HL-60 (cell line): ENCODE results near the gene PDK3.

ENCODE experiments used
- DNase-seq, 2 experiments: peaks; one replicate each; pipeline ENCODE4 v3.0.0-alpha.2; 2010 to 2020; ENCODE audit warnings: low read depth in 1 of 2, low spot score in 1 of 2
- H3K27ac ChIP-seq: fragments of 250-450 bp; sonication (Bioruptor Pico); replicated peaks from 2 replicates; pipeline ENCODE4 v1.5.1; 2020; ENCODE audit warnings: mild to moderate bottlenecking, moderate library complexity
- H3K27me3 ChIP-seq: fragments of 250-450 bp; sonication (Bioruptor Pico); 2 replicates; pipeline ENCODE4 v1.5.1; 2021; ENCODE audit warnings: mild to moderate bottlenecking, moderate library complexity; ENCODE audit not compliant: insufficient read depth, poor library complexity, severe bottlenecking
- H3K4me3 ChIP-seq: replicated peaks from 2 replicates; pipeline ENCODE4 v1.5.1; 2011; ENCODE audit warnings: mild to moderate bottlenecking, control low read depth, low read length; ENCODE audit not compliant: insufficient read depth
- GABPA ChIP-seq: IDR thresholded peaks from 2 replicates; pipeline ENCODE4 v1.6.1; 2012; ENCODE audit warnings: low read depth
- POLR2AphosphoS5 ChIP-seq: IDR thresholded peaks from 2 replicates; pipeline ENCODE4 v1.6.1; 2012; ENCODE audit warnings: low read depth
- SPI1 ChIP-seq: IDR thresholded peaks from 2 replicates; pipeline ENCODE4 v1.6.1; 2012; ENCODE audit warnings: low read depth, mild to moderate bottlenecking, borderline replicate concordance
- TF ChIP-seq, protein P1 (sequence below): IDR thresholded peaks from 2 replicates; pipeline ENCODE4 v1.6.1; 2012; ENCODE audit warnings: low read depth; ENCODE audit not compliant: insufficient replicate concordance
- TF ChIP-seq, protein P2 (sequence below): IDR thresholded peaks from one replicate; pipeline ENCODE4 v1.5.1; 2011; ENCODE audit warnings: low read length, control low read depth, inconsistent platforms; ENCODE audit not compliant: insufficient read depth

PDK3 gene

DNA sequence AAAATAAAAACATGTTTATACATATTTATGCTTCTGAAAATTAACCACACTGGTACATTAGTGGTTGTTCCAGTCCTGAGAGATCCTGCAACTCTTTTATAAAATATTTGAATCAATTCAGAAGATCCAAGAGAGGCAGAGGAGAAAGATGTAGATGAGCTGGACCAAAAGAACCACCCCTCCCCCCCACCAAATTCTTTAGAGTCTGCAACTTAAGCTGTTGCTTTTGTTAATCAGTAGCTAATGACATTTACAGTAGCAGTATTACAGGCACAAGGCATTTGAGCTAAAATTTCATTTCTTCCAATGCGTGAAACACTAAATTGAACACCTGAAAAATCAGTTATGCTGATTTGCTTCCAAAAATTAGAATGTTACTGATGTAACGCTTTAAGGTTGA, 61.5 kb downstream of the PDK3 start:
- Histone ChIP-seq H3K27ac (no peak overlapping the region), H3K27me3 (no peaks in the 10 kb centered on the region), H3K4me3 (no peak overlapping the region)
- DNase-seq, result no peak
- TF ChIP-seq POLR2AphosphoS5, result no peak
- TF ChIP-seq GABPA, result no peak
- no peak for TF ChIP-seq SPI1
- TF ChIP-seq, protein P1, sequence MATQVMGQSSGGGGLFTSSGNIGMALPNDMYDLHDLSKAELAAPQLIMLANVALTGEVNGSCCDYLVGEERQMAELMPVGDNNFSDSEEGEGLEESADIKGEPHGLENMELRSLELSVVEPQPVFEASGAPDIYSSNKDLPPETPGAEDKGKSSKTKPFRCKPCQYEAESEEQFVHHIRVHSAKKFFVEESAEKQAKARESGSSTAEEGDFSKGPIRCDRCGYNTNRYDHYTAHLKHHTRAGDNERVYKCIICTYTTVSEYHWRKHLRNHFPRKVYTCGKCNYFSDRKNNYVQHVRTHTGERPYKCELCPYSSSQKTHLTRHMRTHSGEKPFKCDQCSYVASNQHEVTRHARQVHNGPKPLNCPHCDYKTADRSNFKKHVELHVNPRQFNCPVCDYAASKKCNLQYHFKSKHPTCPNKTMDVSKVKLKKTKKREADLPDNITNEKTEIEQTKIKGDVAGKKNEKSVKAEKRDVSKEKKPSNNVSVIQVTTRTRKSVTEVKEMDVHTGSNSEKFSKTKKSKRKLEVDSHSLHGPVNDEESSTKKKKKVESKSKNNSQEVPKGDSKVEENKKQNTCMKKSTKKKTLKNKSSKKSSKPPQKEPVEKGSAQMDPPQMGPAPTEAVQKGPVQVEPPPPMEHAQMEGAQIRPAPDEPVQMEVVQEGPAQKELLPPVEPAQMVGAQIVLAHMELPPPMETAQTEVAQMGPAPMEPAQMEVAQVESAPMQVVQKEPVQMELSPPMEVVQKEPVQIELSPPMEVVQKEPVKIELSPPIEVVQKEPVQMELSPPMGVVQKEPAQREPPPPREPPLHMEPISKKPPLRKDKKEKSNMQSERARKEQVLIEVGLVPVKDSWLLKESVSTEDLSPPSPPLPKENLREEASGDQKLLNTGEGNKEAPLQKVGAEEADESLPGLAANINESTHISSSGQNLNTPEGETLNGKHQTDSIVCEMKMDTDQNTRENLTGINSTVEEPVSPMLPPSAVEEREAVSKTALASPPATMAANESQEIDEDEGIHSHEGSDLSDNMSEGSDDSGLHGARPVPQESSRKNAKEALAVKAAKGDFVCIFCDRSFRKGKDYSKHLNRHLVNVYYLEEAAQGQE, result no peak
- TF ChIP-seq, protein P2, sequence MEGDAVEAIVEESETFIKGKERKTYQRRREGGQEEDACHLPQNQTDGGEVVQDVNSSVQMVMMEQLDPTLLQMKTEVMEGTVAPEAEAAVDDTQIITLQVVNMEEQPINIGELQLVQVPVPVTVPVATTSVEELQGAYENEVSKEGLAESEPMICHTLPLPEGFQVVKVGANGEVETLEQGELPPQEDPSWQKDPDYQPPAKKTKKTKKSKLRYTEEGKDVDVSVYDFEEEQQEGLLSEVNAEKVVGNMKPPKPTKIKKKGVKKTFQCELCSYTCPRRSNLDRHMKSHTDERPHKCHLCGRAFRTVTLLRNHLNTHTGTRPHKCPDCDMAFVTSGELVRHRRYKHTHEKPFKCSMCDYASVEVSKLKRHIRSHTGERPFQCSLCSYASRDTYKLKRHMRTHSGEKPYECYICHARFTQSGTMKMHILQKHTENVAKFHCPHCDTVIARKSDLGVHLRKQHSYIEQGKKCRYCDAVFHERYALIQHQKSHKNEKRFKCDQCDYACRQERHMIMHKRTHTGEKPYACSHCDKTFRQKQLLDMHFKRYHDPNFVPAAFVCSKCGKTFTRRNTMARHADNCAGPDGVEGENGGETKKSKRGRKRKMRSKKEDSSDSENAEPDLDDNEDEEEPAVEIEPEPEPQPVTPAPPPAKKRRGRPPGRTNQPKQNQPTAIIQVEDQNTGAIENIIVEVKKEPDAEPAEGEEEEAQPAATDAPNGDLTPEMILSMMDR, result no peak

DNA sequence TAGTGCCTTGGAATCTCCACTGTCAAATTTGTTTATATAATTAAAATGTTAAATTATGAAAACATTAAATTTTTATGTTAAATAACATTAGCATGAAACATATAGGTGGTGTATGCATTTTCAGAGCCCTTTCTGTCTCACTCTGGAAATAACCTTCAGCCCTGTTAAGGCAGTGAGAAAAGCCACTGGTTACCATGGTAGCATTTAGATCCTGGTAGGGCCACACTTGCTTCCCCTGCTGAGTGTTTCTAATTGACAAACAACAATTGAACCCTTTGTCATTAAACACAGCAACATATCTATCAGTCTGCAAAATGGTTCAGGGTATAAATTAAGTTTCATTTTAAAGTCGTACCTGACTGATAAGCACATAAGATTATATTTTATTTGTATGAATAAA, 63.5 kb downstream of the PDK3 start:
- Histone ChIP-seq H3K27me3 (no peaks in the 10 kb centered on the region), H3K27ac (no peak overlapping the region), H3K4me3 (no peak overlapping the region)
- no peak for DNase-seq
- TF ChIP-seq POLR2AphosphoS5 (no peak), SPI1 (no peak), GABPA (no peak)
- TF ChIP-seq, protein P1, result no peak
- TF ChIP-seq, protein P2, result no peak

DNA sequence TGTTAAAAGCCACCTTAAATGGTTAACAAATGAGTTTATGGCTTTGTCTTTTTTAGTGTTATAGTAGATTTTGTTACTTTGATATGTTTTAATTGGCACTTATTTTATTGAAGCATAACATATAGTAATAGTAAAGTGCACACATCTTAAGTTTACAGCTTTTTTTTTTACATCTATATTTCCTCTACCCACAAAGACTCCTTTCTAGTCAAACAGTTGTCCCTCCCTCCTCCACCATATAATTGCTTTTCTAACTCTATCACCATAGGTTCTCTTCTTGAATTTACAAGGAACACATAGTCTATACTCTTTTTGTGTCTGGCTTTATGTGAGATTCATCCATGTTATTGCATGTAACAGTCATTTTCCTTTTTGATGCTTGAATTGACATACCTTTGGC, 71.5 kb downstream of the PDK3 start:
- TF ChIP-seq, protein P1, result no peak
- no peak for TF ChIP-seq POLR2AphosphoS5
- TF ChIP-seq GABPA, result no peak
- TF ChIP-seq SPI1, result no peak
- TF ChIP-seq, protein P2, result no peak
- DNase-seq, result no peak
- Histone ChIP-seq H3K27me3 (no peaks in the 10 kb centered on the region), H3K4me3 (no peak overlapping the region), H3K27ac (no peak overlapping the region)
